ENCODE measurements around the gene S100Z. TPM values are rescaled to one million over a fixed set of nuclear protein-coding genes. Genes with fewer than 3 reads are reported as not detected.

The S100Z gene
- total and polyA plus RNA-seq, 2 experiments from 2014 or later = 0.45 to 1.3 TPM

DNA sequence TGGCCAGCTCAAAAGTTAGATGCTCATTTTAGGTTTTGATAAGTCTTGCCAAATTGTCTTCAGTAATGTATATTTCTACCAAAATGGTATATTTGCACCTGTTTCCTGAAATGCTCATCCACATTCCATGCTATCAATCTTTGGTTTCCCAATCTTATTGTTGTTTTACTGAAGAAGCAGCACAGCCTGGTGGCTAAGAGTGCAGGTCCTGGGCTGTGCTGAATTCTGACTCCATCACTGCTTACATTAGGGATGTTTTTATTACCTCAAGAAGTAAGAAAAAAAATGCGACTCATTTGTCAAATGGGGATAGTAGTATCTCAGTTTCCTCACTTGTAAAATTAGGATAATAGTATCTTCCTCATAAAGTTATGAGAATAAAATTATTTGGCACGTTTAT, 13.6 kb upstream of the S100Z start:
- Histone ChIP-seq H3K4me1 (ENCODE audit: low read depth) (no peaks in the 10 kb centered on the region), H3K9me3 (ENCODE audit: low read depth) (no peaks in the 10 kb centered on the region), H3K27ac (no peak overlapping the region), H3K4me3 (no peak overlapping the region), H3K27me3 (no peaks in the 10 kb centered on the region), H3K36me3 (no peaks in the 10 kb centered on the region)
- TF ChIP-seq, protein P1, sequence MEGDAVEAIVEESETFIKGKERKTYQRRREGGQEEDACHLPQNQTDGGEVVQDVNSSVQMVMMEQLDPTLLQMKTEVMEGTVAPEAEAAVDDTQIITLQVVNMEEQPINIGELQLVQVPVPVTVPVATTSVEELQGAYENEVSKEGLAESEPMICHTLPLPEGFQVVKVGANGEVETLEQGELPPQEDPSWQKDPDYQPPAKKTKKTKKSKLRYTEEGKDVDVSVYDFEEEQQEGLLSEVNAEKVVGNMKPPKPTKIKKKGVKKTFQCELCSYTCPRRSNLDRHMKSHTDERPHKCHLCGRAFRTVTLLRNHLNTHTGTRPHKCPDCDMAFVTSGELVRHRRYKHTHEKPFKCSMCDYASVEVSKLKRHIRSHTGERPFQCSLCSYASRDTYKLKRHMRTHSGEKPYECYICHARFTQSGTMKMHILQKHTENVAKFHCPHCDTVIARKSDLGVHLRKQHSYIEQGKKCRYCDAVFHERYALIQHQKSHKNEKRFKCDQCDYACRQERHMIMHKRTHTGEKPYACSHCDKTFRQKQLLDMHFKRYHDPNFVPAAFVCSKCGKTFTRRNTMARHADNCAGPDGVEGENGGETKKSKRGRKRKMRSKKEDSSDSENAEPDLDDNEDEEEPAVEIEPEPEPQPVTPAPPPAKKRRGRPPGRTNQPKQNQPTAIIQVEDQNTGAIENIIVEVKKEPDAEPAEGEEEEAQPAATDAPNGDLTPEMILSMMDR (IDR thresholded peaks at IDR 0.05; ENCODE audit: low read depth, low read length) = no peak
- DNase-seq (ENCODE audit: low read depth in 1 of 2, low spot score in 1 of 2) = no peak

DNA sequence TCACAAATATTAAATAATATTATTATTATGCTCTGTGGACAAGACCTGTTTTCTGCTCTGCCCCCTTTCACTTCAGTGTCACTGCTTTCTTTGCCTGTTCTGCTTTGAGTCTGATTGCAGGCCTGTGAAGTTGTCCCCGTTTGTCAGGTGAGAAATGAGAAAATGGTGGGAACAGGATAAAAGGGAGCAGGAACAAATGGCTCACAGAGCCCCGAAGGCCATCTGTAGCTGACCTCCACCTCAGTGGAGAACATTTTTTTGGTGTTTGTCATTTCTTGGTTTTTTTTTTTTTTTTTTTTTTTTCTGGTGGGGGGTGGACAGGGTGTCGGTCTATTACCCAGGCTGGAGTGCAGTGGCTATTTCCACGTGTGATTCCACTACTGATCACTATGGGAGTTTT, 13.2 kb upstream of the S100Z start:
- DNase-seq (ENCODE audit: low read depth in 1 of 2, low spot score in 1 of 2) = no peak
- no peaks in the 10 kb centered on the region for H3K4me1 ChIP-seq (ENCODE audit: low read depth)
- H3K27ac ChIP-seq = no peak overlapping the region

DNA sequence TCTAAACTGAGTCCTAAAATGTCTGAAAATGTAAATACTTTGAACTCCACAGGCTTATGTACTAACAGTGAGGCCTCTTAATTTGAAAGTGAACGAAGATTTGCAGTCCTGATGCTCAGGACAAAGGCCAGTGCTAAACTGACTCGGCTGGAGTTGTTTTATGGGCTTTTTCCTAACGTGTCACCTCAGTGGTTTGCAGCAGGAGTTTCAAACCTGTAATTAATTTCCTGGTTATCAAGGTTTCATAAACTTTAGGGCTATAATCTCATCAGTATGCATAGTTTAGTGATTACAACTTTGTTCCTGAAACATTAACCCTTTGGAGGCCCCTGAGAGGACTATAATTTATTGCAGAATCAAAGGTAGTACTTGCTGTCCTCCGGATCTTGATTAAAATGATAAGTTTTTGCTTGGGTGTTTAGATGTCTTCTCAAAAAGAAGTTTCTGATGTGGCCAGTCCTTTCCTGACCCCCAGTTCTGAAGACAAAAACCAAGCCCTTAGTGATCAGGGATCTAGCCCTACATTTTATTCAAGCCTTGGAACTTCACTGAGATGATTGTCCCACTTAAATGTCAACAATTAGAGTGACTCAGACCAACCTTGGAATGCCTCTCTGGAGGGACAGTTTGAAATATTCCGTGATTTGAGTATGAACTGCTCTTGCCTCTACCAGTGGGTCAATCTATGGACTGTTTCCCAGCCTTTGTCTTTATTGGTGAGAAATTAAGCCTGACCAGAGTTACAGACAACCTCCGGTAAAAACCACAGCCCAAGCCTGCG, 11.1 kb upstream of the S100Z start:
- H3K4me1 ChIP-seq (ENCODE audit: low read depth) = no peaks in the 10 kb centered on the region
- H3K27ac ChIP-seq = no peak overlapping the region
- no peaks in the 10 kb centered on the region for H3K27me3 ChIP-seq
- TF ChIP-seq, protein P1 (IDR thresholded peaks at IDR 0.05; ENCODE audit: low read depth, low read length) = no peak
- DNase-seq (ENCODE audit: low read depth in 1 of 2, low spot score in 1 of 2) = no peak
- H3K36me3 ChIP-seq = no peaks in the 10 kb centered on the region
- no peak overlapping the region for H3K4me3 ChIP-seq
- no peaks in the 10 kb centered on the region for H3K9me3 ChIP-seq (ENCODE audit: low read depth)

More for the DNA sequence above, 13.2 kb upstream of the S100Z start:
- Histone ChIP-seq H3K27me3 (no peaks in the 10 kb centered on the region), H3K4me3 (no peak overlapping the region), H3K9me3 (ENCODE audit: low read depth) (no peaks in the 10 kb centered on the region), H3K36me3 (no peaks in the 10 kb centered on the region)
- TF ChIP-seq, protein P1 (IDR thresholded peaks at IDR 0.05; ENCODE audit: low read depth, low read length) = no peak

DNA sequence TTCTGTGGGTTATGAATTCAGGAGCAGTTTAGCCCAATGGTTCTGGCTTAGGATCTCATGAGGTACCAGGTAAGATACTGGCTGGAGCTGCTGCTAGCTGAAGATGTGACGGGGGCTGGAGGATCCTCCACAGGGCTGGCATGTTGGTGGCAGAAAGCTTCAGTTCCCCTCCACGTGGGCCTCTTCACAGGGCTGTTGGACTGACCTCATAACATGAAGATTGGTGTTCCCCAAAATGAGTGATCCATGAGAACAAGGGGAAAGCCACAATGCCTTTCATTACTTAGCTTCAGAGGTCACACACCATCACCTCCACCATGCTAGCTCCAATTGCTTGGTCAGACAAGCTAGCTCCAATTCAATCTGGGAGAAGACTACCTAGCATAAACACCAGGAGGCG, 8.5 kb upstream of the S100Z start:
- H3K27ac ChIP-seq = no peak overlapping the region
- H3K4me1 ChIP-seq (ENCODE audit: low read depth) = no peaks in the 10 kb centered on the region
- TF ChIP-seq, protein P1 (IDR thresholded peaks at IDR 0.05; ENCODE audit: low read depth, low read length) = no peak
- no peaks in the 10 kb centered on the region for H3K27me3 ChIP-seq
- DNase-seq (ENCODE audit: low read depth in 1 of 2, low spot score in 1 of 2) = no peak
- no peaks in the 10 kb centered on the region for H3K36me3 ChIP-seq
- H3K4me3 ChIP-seq = no peak overlapping the region
- no peaks in the 10 kb centered on the region for H3K9me3 ChIP-seq (ENCODE audit: low read depth)

DNA sequence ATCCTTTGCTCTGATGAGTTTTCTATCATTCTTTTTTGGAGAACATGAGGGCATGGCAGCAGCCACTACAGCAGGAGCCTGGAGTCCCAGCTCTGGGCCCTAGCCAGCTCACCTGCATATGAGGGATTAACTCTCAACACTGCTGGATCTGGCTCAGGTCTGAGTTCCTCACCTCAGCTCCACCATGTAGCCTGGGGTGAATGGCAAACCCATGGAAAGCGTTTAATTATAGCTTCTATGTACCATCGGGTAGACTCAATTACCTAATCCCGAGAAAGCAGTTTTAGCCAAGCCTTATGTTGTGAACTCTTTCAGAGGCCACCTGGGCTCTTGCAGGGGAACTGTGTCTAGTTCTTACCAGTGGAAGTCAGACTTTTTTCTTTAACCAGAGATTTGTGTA, 3.9 kb upstream of the S100Z start:
- Histone ChIP-seq H3K4me1 (ENCODE audit: low read depth) (peaks cover 4% of the 10 kb centered on the region), H3K36me3 (no peaks in the 10 kb centered on the region), H3K4me3 (no peak overlapping the region), H3K27ac (no peak overlapping the region), H3K27me3 (no peaks in the 10 kb centered on the region), H3K9me3 (ENCODE audit: low read depth) (no peaks in the 10 kb centered on the region)
- DNase-seq (ENCODE audit: low read depth in 1 of 2, low spot score in 1 of 2) = no peak
- TF ChIP-seq, protein P1 (IDR thresholded peaks at IDR 0.05; ENCODE audit: low read depth, low read length) = no peak
